Measurements from ENCODE around the gene ZNF431. TPM values are rescaled to one million over a fixed set of nuclear protein-coding genes. Genes with fewer than 3 reads are reported as not detected.
"Not testable (repeated sequence)": the region's sequence is repeated elsewhere in the genome, so short reads cannot be mapped to it uniquely, and the experiment has no call there.

ZNF431 gene
- total RNA-seq, 3 donors from 2014 or later: 8.6 to 13.8 (median 11.6) TPM

GRCh38 chr19:21233691-21234090, 91.9 kb downstream of the ZNF431 start:
- no peaks in the 10 kb centered on the region for H3K36me3 ChIP-seq (ENCODE audit: low read depth)
- DNase-seq (no peak), ATAC-seq (no peak)
- intact Hi-C loops (cut with DNase I, micrococcal nuclease): no loop called here
- TF ChIP-seq, protein P1, sequence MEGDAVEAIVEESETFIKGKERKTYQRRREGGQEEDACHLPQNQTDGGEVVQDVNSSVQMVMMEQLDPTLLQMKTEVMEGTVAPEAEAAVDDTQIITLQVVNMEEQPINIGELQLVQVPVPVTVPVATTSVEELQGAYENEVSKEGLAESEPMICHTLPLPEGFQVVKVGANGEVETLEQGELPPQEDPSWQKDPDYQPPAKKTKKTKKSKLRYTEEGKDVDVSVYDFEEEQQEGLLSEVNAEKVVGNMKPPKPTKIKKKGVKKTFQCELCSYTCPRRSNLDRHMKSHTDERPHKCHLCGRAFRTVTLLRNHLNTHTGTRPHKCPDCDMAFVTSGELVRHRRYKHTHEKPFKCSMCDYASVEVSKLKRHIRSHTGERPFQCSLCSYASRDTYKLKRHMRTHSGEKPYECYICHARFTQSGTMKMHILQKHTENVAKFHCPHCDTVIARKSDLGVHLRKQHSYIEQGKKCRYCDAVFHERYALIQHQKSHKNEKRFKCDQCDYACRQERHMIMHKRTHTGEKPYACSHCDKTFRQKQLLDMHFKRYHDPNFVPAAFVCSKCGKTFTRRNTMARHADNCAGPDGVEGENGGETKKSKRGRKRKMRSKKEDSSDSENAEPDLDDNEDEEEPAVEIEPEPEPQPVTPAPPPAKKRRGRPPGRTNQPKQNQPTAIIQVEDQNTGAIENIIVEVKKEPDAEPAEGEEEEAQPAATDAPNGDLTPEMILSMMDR (IDR thresholded peaks at IDR 0.05): no peak
- H3K4me1 ChIP-seq (ENCODE audit: low read depth): no peaks in the 10 kb centered on the region
- peaks cover 39% of the 10 kb centered on the region for H3K9me3 ChIP-seq
- no peak overlapping the region for H3K4me3 ChIP-seq

- ATAC-seq; intact Hi-C loops (cut with DNase I, micrococcal nuclease); H3K4me3 ChIP-seq; H3K4me1 ChIP-seq (ENCODE audit: low read depth); H3K36me3 ChIP-seq (ENCODE audit: low read depth); DNase-seq: not testable (repeated sequence)
- H3K9me3 ChIP-seq: peaks cover 16% of the 10 kb centered on the region
Observed at GRCh38 chr19:21236751-21237150, 94.9 kb downstream of the ZNF431 start.

GRCh38 chr19:21238670-21239069, 96.8 kb downstream of the ZNF431 start:
- peaks cover 11% of the 10 kb centered on the region for H3K9me3 ChIP-seq
- intact Hi-C loops (cut with DNase I, micrococcal nuclease): no loop called here
- H3K4me1 ChIP-seq (ENCODE audit: low read depth): no peaks in the 10 kb centered on the region
- no peak overlapping the region for H3K4me3 ChIP-seq
- no peaks in the 10 kb centered on the region for H3K36me3 ChIP-seq (ENCODE audit: low read depth)
- ATAC-seq (no peak), DNase-seq (no peak)
- TF ChIP-seq, protein P1 (IDR thresholded peaks at IDR 0.05): no peak

Other genes starting within 250 kb of the ZNF431 start
- 1 to 10 TPM; 2.9 to 4.6 (median 4.2) TPM for gene ZNF85, start 218.8 kb upstream of the ZNF431 start, total RNA-seq
- 10 to 100 TPM in 2 of 3 donors, 1 to 10 TPM in 1; 9.7 to 13.1 (median 12.5) TPM for gene ZNF430, start 121.4 kb upstream of the ZNF431 start, total RNA-seq
- 10 to 100 TPM in 1 of 3 donors, 1 to 10 TPM in 2; 4.5 to 10.2 (median 7.3) TPM for gene ZNF714, start 59.8 kb upstream of the ZNF431 start, total RNA-seq
- 10 to 100 TPM in 2 of 3 donors, 1 to 10 TPM in 1; 7.5 to 13.1 (median 12.8) TPM for gene ZNF708, start 187.4 kb downstream of the ZNF431 start, total RNA-seq
- 1 to 10 TPM; 5.5 to 6.9 (median 6.4) TPM for gene ZNF738, start 217.0 kb downstream of the ZNF431 start, total RNA-seq

All from mucosa of descending colon (tissue), 3 donors.